Measurements from ENCODE around the gene ZNF689. TPM values are rescaled to one million over a fixed set of nuclear protein-coding genes. Genes with fewer than 3 reads are reported as not detected.

ZNF689 gene
- total and polyA plus RNA-seq, 2 of the 13 experiments (the other 11 are each of a cell fraction or from before 2014, with no cell fraction given) = 9.7 to 19.5 TPM

- no peak; the same call in 1 of the 2 replicates for TF ChIP-seq MYNN (CRISPR knock-in tag; IDR thresholded peaks at IDR 0.05; ENCODE audit: low read depth)
- TF ChIP-seq PRDM10 (CRISPR knock-in tag; IDR thresholded peaks at IDR 0.05; ENCODE audit: low read depth) = no peak
- peak; percentile 81; the same call in 1 of the 2 replicates for TF ChIP-seq DNMT1 (CRISPR knock-in tag; IDR thresholded peaks at IDR 0.05)
- TF ChIP-seq CREBL2 (CRISPR knock-in tag; IDR thresholded peaks at IDR 0.05; ENCODE audit: borderline replicate concordance) = no peak
- TF ChIP-seq, protein P1, sequence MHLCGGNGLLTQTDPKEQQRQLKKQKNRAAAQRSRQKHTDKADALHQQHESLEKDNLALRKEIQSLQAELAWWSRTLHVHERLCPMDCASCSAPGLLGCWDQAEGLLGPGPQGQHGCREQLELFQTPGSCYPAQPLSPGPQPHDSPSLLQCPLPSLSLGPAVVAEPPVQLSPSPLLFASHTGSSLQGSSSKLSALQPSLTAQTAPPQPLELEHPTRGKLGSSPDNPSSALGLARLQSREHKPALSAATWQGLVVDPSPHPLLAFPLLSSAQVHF (CRISPR knock-in tag; IDR thresholded peaks at IDR 0.05) = no peak; the same call in 1 of the 2 replicates
- TF ChIP-seq, protein P2, sequence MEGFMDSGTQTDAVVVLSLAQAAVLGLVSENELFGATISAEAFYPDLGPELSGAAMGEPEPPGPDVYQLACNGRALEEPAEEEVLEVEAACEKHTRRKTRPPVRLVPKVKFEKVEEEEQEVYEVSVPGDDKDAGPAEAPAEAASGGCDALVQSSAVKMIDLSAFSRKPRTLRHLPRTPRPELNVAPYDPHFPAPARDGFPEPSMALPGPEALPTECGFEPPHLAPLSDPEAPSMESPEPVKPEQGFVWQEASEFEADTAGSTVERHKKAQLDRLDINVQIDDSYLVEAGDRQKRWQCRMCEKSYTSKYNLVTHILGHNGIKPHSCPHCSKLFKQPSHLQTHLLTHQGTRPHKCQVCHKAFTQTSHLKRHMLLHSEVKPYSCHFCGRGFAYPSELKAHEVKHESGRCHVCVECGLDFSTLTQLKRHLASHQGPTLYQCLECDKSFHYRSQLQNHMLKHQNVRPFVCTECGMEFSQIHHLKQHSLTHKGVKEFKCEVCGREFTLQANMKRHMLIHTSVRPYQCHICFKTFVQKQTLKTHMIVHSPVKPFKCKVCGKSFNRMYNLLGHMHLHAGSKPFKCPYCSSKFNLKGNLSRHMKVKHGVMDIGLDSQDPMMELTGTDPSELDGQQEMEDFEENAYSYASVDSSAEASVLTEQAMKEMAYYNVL (CRISPR knock-in tag; IDR thresholded peaks at IDR 0.05; ENCODE audit: borderline replicate concordance) = no peak
- no peak for TF ChIP-seq SIX1 (CRISPR knock-in tag; IDR thresholded peaks at IDR 0.05; ENCODE audit: borderline replicate concordance)
- peak; percentile 6; the same call in 1 of the 2 replicates for TF ChIP-seq ZNF138 (CRISPR knock-in tag; IDR thresholded peaks at IDR 0.05; ENCODE audit: low read depth)
- TF ChIP-seq ZNF556 (CRISPR knock-in tag; IDR thresholded peaks at IDR 0.05; ENCODE audit: borderline replicate concordance) = no peak; the same call in 1 of the 2 replicates
- no peak for TF ChIP-seq RORA (CRISPR knock-in tag; IDR thresholded peaks at IDR 0.05)
- no peak for TF ChIP-seq PHF21A (CRISPR knock-in tag; IDR thresholded peaks at IDR 0.05)
- 0 out of 2 replicates have a peak, but pooled peaks have one; percentile 32 for TF ChIP-seq HBP1 (CRISPR knock-in tag; IDR thresholded peaks at IDR 0.05; ENCODE audit: low read depth)
- TF ChIP-seq SNRNP70 (IDR thresholded peaks at IDR 0.05; ENCODE audit: low read depth, low read length) = no peak
- no peak for TF ChIP-seq ZNF574 (CRISPR knock-in tag; IDR thresholded peaks at IDR 0.05)
Observed at GRCh38 chr16:30609002-30609925, 925 bp downstream of the ZNF689 start (continued).

All from HepG2 (cell line).